ENCODE results near the gene ITGA8. TPM values are rescaled to one million over a fixed set of nuclear protein-coding genes. Genes with fewer than 3 reads are reported as not detected.

The ITGA8 gene
- total and polyA plus RNA-seq, 2 of the 13 experiments (the other 11 are each of a cell fraction or from before 2014, with no cell fraction given): not detected

GRCh38 chr10:15526754-15527153, 193.0 kb downstream of the ITGA8 start:
- TF ChIP-seq, protein P1, sequence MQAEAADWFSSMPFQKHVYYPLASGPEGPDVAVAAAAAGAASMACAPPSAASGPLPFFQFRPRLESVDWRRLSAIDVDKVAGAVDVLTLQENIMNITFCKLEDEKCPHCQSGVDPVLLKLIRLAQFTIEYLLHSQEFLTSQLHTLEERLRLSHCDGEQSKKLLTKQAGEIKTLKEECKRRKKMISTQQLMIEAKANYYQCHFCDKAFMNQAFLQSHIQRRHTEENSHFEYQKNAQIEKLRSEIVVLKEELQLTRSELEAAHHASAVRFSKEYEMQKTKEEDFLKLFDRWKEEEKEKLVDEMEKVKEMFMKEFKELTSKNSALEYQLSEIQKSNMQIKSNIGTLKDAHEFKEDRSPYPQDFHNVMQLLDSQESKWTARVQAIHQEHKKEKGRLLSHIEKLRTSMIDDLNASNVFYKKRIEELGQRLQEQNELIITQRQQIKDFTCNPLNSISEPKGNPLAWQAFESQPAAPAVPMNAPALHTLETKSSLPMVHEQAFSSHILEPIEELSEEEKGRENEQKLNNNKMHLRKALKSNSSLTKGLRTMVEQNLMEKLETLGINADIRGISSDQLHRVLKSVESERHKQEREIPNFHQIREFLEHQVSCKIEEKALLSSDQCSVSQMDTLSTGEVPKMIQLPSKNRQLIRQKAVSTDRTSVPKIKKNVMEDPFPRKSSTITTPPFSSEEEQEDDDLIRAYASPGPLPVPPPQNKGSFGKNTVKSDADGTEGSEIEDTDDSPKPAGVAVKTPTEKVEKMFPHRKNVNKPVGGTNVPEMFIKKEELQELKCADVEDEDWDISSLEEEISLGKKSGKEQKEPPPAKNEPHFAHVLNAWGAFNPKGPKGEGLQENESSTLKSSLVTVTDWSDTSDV (CRISPR knock-in tag; IDR thresholded peaks at IDR 0.05): no peak
- TF ChIP-seq ZNF337 (CRISPR knock-in tag; IDR thresholded peaks at IDR 0.05; ENCODE audit: borderline replicate concordance, low read depth) (no peak), HES4 (CRISPR knock-in tag; IDR thresholded peaks at IDR 0.05; ENCODE audit: borderline replicate concordance) (no peak)
- Histone ChIP-seq H3K9ac (ENCODE audit: insufficient read depth, low read depth, low read length) (no peak overlapping the region), H3K4me1 (ENCODE audit: insufficient read depth, low read length) (no peaks in the 10 kb centered on the region), H3K36me3 (replicated peaks in 1 of 2; ENCODE audit: control insufficient read depth in 1 of 2, insufficient read depth in 2 of 2, low read length in 2 of 2) (no peaks in the 10 kb centered on the region), H4K20me1 (ENCODE audit: insufficient read depth, low read length) (no peaks in the 10 kb centered on the region), H2AFZ (ENCODE audit: low read length) (no peak overlapping the region), H3K79me2 (ENCODE audit: insufficient read depth, low read length) (no peaks in the 10 kb centered on the region), H3K4me2 (ENCODE audit: low read depth, low read length) (no peak overlapping the region), H3K4me3 (replicated peaks in 1 of 3; ENCODE audit: insufficient read depth in 1 of 3, low read depth in 2 of 3, low read length in 3 of 3) (no peak overlapping the region), H3K27ac (ENCODE audit: extremely low read length, insufficient read depth, low read length) (no peak overlapping the region), H3K9me3 (ENCODE audit: low read length) (no peaks in the 10 kb centered on the region), H3K27me3 (ENCODE audit: control insufficient read depth in 1 of 2, insufficient read depth in 2 of 2, low read length in 2 of 2) (peaks cover 0 to 11% of the 10 kb centered on the region in 2 experiments; a peak in 3 of 5 replicates)
- no TSS peak for BruUV-seq (replicated peaks)
- intact Hi-C loops (cut with micrococcal nuclease; ENCODE audit: unreplicated experiment) (no loop called here), in situ Hi-C loops (cut with HindIII; ENCODE audit: extremely low pct_ligation_motif_present, low pct_unique_long_range_greater_than_20kb) (no loop called here)
- ATAC-seq: no peak
- ChIA-PET POLR2A (no interaction called here), CTCF (ENCODE audit: low intra/inter-chr PET ratio, low total read pairs) (no interaction called here)
- no peak for FAIRE-seq
- 3% methylated on average over 3 of the region's 3 CpGs for WGBS (ENCODE audit: low lambda C conversion rate)
- DNase-seq (ENCODE audit: low spot score): no peak

- ATAC-seq (no peak), FAIRE-seq (no peak), DNase-seq (ENCODE audit: low spot score) (no peak)
- no peaks in the 10 kb centered on the region for H3K36me3 ChIP-seq (replicated peaks in 1 of 2; ENCODE audit: control insufficient read depth in 1 of 2, insufficient read depth in 2 of 2, low read length in 2 of 2)
- H3K9ac ChIP-seq (ENCODE audit: insufficient read depth, low read depth, low read length): no peak overlapping the region
- H3K27me3 ChIP-seq (ENCODE audit: control insufficient read depth in 1 of 2, insufficient read depth in 2 of 2, low read length in 2 of 2): peaks cover 0 to 10% of the 10 kb centered on the region in 2 experiments; a peak in 2 of 5 replicates
- no peaks in the 10 kb centered on the region for H3K4me1 ChIP-seq (ENCODE audit: insufficient read depth, low read length)
- TF ChIP-seq ZNF10 (CRISPR knock-in tag; IDR thresholded peaks at IDR 0.05; ENCODE audit: borderline replicate concordance, low read depth) (no peak), ZNF788 (CRISPR knock-in tag; IDR thresholded peaks at IDR 0.05; ENCODE audit: borderline replicate concordance) (no peak), ZMYM4 (CRISPR knock-in tag; IDR thresholded peaks at IDR 0.05) (no peak), ZNF335 (CRISPR knock-in tag; IDR thresholded peaks at IDR 0.05) (no peak), ZNF224 (CRISPR knock-in tag; IDR thresholded peaks at IDR 0.05) (no peak), ATF3 (CRISPR knock-in tag; IDR thresholded peaks at IDR 0.05) (no peak), EP300 (IDR thresholded peaks at IDR 0.05; ENCODE audit: low read depth in 2 of 2, low read length in 2 of 2) (no peak), EP300 (CRISPR knock-in tag; IDR thresholded peaks at IDR 0.05; ENCODE audit: borderline replicate concordance) (no peak)
- TF ChIP-seq, protein P2, sequence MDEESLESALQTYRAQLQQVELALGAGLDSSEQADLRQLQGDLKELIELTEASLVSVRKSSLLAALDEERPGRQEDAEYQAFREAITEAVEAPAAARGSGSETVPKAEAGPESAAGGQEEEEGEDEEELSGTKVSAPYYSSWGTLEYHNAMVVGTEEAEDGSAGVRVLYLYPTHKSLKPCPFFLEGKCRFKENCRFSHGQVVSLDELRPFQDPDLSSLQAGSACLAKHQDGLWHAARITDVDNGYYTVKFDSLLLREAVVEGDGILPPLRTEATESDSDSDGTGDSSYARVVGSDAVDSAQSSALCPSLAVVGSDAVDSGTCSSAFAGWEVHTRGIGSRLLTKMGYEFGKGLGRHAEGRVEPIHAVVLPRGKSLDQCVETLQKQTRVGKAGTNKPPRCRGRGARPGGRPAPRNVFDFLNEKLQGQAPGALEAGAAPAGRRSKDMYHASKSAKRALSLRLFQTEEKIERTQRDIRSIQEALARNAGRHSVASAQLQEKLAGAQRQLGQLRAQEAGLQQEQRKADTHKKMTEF (CRISPR knock-in tag; IDR thresholded peaks at IDR 0.05): no peak
- 43% methylated on average over 11 of the region's 11 CpGs for WGBS (ENCODE audit: low lambda C conversion rate)
- H3K27ac ChIP-seq (ENCODE audit: extremely low read length, insufficient read depth, low read length): no peak overlapping the region
- H4K20me1 ChIP-seq (ENCODE audit: insufficient read depth, low read length): no peaks in the 10 kb centered on the region
- POLR2A ChIA-PET: no interaction called here
- intact Hi-C loops (cut with micrococcal nuclease; ENCODE audit: unreplicated experiment) (no loop called here), in situ Hi-C loops (cut with HindIII; ENCODE audit: extremely low pct_ligation_motif_present, low pct_unique_long_range_greater_than_20kb) (no loop called here)
- H2AFZ ChIP-seq (ENCODE audit: low read length): no peak overlapping the region
- no peak overlapping the region for H3K4me2 ChIP-seq (ENCODE audit: low read depth, low read length)
- H3K4me3 ChIP-seq (replicated peaks in 1 of 3; ENCODE audit: insufficient read depth in 1 of 3, low read depth in 2 of 3, low read length in 3 of 3): no peak overlapping the region
- no TSS peak for BruUV-seq (replicated peaks)
- H3K79me2 ChIP-seq (ENCODE audit: insufficient read depth, low read length): no peaks in the 10 kb centered on the region
- CTCF ChIA-PET (ENCODE audit: low intra/inter-chr PET ratio, low total read pairs): no interaction called here
- H3K9me3 ChIP-seq (ENCODE audit: low read length): no peaks in the 10 kb centered on the region
Measured at GRCh38 chr10:15521328-15521903, 198.3 kb downstream of the ITGA8 start.

Measured in HepG2 (cell line).